DND-41 (cell line): ENCODE data around the gene CALHM5.

Source experiments
- CTCF ChIP-seq: IDR thresholded peaks from 2 replicates; pipeline ENCODE4 v1.5.1; 2012; ENCODE audit warnings: borderline replicate concordance, low read length, moderate library complexity, mild to moderate bottlenecking; ENCODE audit not compliant: poor library complexity, severe bottlenecking; ENCODE audit errors: extremely low read depth
- EZH2 ChIP-seq: IDR thresholded peaks from 3 replicates; pipeline ENCODE4 v1.6.1; 2012; ENCODE audit warnings: borderline replicate concordance, low read depth, mild to moderate bottlenecking, moderate library complexity, low read length, inconsistent platforms; ENCODE audit not compliant: severe bottlenecking

GRCh38 chr6:116535109-116535508 lies 23.7 kb downstream of the CALHM5 start:
- TF ChIP-seq CTCF: no peak
- TF ChIP-seq EZH2: no peak
